Stimulated activated CD4-positive, alpha-beta T cell treated with anti-CD3 and anti-CD28 coated beads, Interleukin-1b, Interleukin-23, amount 100 ng/mL, for 24 hours (primary cell): ENCODE measurements around the gene PDCL2.
"Not testable (repeated sequence)": the region's sequence is repeated elsewhere in the genome, so short reads cannot be mapped to it uniquely, and the experiment has no call there.

Experiments
- DNase-seq, 4 experiments: peaks; one replicate each; pipeline ENCODE4 v3.0.0-alpha.2; 2020; ENCODE audit warnings: low read depth in 4 of 4, low spot score in 1 of 4

Gene PDCL2

GRCh38 chr4:55598641-55599040, 6.6 kb upstream of the PDCL2 start:
- DNase-seq = no peak

GRCh38 chr4:55588160-55588559, 3.9 kb downstream of the PDCL2 start:
- no peak for DNase-seq

GRCh38 chr4:55582773-55583172, 9.3 kb downstream of the PDCL2 start:
- not testable (repeated sequence) for DNase-seq

DNA sequence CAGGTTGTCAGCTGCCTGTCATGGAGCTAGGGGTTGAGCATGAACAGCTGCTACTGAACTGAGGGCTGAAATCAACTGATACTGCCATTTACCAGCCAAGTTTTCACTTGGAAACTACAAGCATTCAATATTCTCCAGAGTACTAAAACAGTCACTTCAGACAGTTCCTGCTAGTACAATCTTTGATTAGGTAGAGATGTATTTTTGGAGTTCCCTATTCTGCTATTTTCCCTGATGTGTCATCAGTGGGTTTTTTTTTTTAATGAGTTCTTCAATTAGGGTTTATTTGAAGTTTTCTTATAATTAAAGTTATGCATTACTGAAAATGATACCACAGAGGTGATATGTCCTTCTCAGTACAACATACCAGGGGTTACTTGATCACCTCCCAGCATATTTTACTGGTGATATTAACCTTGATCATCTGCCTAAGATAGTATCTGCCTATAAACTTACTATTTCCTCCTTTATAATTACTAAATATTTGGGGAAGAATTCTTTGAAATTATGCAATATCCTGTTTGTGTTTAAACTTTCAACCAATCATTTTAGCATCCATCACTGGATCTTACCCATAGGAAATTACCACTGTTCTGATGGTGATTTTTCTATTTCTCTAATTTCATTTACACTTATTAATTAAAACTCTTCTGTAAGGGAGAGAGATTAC, 13.6 kb downstream of the PDCL2 start:
- no peak for DNase-seq

GRCh38 chr4:55575513-55575912, 16.5 kb downstream of the PDCL2 start:
- DNase-seq = no peak

DNA sequence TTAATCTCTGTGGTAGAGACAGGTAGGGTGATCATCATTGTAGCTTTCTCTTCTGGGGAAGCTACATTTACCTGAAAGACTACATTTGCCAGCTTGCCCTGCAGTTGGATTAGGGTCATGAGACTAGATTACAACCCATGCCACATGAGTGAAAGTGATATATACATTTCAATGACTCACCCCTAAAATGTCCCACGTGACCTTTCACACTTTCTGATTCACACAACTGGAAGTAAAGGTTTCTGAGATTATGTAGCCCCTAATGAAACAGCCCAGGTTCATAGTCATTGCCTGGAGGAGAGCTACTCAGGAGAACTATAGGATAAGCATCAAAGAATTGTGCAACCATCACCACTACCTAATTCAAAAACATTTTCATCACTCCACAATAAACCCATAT, 17.8 kb downstream of the PDCL2 start:
- DNase-seq = no peak

GRCh38 chr4:55571806-55572205, 20.2 kb downstream of the PDCL2 start:
- no peak for DNase-seq

DNA sequence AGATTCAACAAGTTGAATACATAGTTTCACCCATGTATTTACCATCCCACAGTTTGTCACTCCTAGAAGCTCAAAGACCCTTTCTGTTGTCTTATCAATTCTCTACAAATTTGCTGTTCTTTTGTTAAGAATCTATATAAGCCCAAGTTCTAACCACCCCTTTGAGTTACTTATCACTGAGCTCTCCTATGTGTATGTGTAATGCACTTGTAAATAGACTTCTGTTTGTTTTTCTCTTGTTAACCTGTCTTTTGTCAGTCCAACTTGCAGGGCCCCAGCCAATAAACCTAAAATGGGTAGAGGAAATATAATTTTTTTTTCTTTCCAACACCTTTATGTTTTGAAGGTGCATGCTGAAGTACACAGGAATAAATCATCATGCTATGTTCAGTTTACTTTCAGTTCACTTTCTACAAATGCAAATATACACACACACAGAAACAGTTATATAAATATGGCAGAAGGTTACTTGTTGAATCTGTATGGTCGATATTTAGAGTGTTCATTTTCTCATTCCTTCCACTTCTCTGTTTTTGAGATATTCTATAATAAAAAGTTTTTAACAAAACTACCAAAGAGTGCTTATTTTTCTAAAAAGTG, 23.0 kb downstream of the PDCL2 start:
- no peak for DNase-seq

GRCh38 chr4:55561889-55562288, 30.2 kb downstream of the PDCL2 start:
- DNase-seq = no peak

DNA sequence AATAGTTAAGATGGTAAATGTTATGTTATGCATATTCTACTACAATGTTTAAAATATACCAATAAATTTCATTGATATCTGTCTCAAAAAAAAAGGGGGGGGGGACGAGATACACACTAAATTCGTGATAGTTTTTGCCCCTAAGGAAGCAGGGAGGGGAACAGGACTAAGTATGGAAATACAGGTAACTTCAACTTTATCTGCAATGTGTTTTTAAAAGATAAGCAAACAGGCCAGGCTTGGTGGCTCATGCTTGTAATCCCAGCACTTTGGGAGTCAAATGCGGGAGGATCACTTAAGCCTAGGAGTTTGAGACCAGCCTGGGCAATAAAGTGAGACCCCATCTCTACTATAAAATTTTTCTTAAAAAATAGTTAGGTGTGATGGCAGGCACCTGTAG, 31.9 kb downstream of the PDCL2 start:
- no peak for DNase-seq

GRCh38 chr4:55554453-55555030, 37.5 kb downstream of the PDCL2 start:
- no peak for DNase-seq

- DNase-seq = no peak
These were observed 38.4 kb downstream of the PDCL2 start for GRCh38 chr4:55553441-55554201.

GRCh38 chr4:55551964-55552363, 40.1 kb downstream of the PDCL2 start:
- not testable (repeated sequence) for DNase-seq

- no peak for DNase-seq
These were observed 42.2 kb downstream of the PDCL2 start for GRCh38 chr4:55549888-55550287.

GRCh38 chr4:55547918-55548317, 44.1 kb downstream of the PDCL2 start:
- no peak for DNase-seq

DNA sequence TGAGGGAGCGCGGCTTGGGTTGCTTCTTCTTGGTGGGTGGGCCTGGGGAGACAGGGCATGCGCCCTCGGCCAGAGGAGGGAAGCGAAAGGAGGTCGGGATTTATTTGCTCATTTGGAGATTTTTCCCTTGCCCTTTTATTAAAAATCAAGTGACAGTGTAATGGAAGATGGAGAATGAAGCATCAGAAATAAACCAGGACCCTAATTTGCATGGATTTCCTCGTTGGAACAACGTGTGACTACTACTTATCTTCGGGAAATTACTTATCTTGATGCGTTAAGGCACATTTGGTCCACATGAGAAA, 44.6 kb downstream of the PDCL2 start:
- DNase-seq = no peak

- peak; percentile 65 to 82 (median 72) for DNase-seq
These were observed 45.1 kb downstream of the PDCL2 start, which contains the start of gene CLOCK for GRCh38 chr4:55546756-55547465. Gene CLOCK, minus strand, starts transcription at chr4:55546909. Its CDS starts 64,124 bp downstream, at chr4:55482785.

GRCh38 chr4:55546506-55546755, 45.6 kb downstream of the PDCL2 start:
- DNase-seq = no peak

DNA sequence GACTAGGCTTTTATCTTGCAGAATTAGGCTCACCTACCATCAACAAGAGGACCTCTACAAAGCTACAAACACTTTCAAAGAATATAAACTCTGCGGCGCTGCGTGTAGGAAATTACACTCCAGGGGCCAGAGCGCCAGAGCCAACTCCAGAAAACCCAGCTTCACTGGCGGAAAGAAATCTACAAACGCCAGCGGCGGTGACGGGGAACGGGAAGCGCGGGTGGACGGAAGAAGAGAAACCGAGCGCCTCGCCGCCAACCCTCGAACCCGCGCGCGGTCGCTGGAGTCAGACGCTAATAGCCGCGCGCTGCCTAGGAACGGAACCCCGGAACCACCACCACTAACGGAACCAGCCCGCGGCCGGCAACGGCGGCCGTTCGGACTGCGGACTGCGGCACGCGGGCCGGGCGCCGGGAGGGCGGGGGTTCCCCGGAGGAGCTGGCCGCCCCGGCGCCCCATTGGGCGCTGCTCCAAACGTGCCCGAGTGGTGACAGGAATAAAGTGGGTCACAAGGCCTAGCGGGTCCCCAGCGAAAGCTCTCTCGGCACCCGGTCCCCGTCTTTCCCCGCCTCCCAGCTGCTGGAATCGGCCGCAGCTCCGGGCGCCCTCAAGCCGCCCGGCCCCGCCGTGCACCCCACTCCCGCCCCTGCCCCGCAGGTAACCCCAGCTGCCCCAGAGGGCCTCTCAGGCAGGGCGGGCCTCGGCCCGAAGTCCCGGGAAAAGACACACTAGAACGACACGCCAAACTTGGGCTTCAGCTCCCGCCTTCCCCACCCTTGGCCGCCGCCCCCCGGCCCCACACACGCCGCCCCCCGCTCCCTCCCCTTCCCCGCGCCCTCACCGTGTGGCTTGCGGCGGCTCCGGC, 46.2 kb downstream of the PDCL2 start:
- DNase-seq = peak; percentile 19 to 52 (median 39)

GRCh38 chr4:55545151-55545550, 46.9 kb downstream of the PDCL2 start:
- DNase-seq = no peak

DNA sequence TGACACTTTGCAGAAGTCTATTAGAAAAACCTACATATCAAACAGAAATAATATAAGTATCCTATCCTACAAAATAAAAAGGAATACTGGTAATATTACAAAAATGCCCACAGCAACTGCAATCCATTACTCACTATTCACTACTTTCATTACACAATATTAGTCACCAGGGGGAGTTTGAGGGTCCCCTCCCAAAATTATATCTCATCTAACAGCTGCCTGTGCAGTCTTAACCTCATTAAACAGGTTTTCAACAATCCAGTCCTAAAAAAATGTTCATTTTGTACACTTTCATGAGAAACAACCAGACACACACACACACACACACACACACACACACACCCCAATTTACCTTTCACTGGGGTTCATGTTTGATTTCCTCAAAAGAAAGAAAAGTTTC, 48.2 kb downstream of the PDCL2 start:
- DNase-seq = no peak
